ENCODE data around the gene RALGPS1.

GRCh38 chr9:127264462-127265219 lies 350.1 kb downstream of the RALGPS1 start, which contains the start of gene GARNL3:
- TF ChIP-seq CTCF (IDR thresholded peaks at IDR 0.05) = no peak
- no peak for TF ChIP-seq CHD2 (IDR thresholded peaks at IDR 0.05; ENCODE audit: low read length, partially characterized antibody)
- no peak for TF ChIP-seq POLR2A (IDR thresholded peaks at IDR 0.05; ENCODE audit: low read length)
- no peak for TF ChIP-seq PHF8 (IDR thresholded peaks at IDR 0.05; ENCODE audit: borderline replicate concordance, low read depth)
- TF ChIP-seq ZSCAN20 (CRISPR knock-in tag; IDR thresholded peaks at IDR 0.05) = no peak
- no peak for TF ChIP-seq POLR2AphosphoS2 (conservative IDR thresholded peaks at IDR 0.05; ENCODE audit: low read length)
- TF ChIP-seq RFX5 (IDR thresholded peaks at IDR 0.05) = no peak
- TF ChIP-seq BHLHE40 (IDR thresholded peaks at IDR 0.05; ENCODE audit: low read depth, low read length) = no peak
- TF ChIP-seq USF2 (IDR thresholded peaks at IDR 0.05) = no peak
- TF ChIP-seq BCL3 (IDR thresholded peaks at IDR 0.05) = no peak

Data from A549 (cell line).